Dendritic cell treated with granulocyte-macrophage colony-stimulating factor and Interleukin-4, amounts not matched to agents 40 ng/mL and 50 ng/mL, for 4 days (primary cell): Measurements from ENCODE around the gene COG4.

Source experiments
- H3K27ac Mint-ChIP-seq: one replicate; pipeline ENCODE4 v1.8.0; 2022; ENCODE audit warnings: mild to moderate bottlenecking, mixed read lengths
- H3K27me3 Mint-ChIP-seq: one replicate; pipeline ENCODE4 v1.8.0; 2022; ENCODE audit warnings: mild to moderate bottlenecking, mixed read lengths
- H3K36me3 Mint-ChIP-seq: one replicate; pipeline ENCODE4 v1.8.0; 2022; ENCODE audit warnings: low read depth, mixed read lengths
- H3K4me1 Mint-ChIP-seq: one replicate; pipeline ENCODE4 v1.8.0; 2022; ENCODE audit warnings: low read depth, mixed read lengths
- H3K4me3 Mint-ChIP-seq: one replicate; pipeline ENCODE4 v1.8.0; 2022; ENCODE audit warnings: mild to moderate bottlenecking, moderate library complexity, mixed read lengths
- H3K9me3 Mint-ChIP-seq: one replicate; pipeline ENCODE4 v1.8.0; 2022; ENCODE audit warnings: mixed read lengths
- intact Hi-C: fragments of 100-400 bp; cut with micrococcal nuclease; formaldehyde crosslinking; loops from one replicate; pipeline ENCODE4 v1.15.0; 2022

The COG4 gene

DNA sequence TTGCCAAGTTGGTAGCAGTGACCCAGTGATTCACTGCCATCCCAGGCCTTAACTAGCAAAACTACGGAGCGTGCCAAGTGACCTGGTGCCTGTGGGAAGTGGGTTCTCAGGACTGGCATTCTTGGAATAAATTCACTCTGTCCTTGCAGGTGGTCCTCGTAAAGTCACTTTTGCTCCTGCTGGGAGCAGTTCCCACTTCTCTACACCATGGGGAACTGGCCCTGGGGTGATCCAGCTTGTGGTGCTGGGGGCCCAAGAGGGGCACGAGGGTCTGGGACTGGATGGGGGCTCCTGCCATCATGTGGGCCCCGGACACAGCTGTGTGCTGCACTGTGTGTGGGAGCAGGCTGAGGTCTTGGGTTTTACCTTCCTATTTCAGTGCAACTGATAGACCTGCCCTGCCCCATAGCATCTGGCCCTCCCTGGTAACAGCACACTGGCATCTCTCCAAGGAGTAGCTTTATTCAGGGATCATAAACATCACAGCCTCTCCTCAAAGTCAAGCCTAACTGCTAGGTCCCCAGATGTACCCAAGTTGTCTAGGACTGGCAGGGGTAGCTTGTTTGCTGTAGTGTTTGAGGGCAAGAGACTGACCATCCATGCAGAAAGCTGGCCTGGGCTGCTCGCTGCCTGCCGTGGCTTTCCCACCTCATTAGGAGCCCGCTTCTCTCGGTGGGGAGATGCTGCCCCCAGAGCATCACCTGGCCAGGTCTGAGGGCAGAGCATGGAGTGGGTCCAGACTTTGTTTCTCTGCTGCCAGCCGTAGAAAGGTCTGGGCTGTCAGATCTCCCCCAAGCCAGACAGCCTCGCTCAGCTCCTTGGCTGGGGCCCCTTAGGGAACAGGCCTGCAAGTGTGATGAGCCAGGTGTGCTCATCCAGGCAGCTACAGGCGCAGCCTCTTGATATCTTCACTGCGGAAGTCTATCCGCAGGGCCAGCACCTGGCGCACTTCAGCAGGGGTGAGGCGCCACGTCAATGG, 42.9 kb downstream of the COG4 start:
- Mint-ChIP-seq H3K4me3 (no peak overlapping the region), H3K27ac (no peak overlapping the region), H3K36me3 (peaks cover 86% of the 10 kb centered on the region), H3K9me3 (no peaks in the 10 kb centered on the region), H3K27me3 (no peaks in the 10 kb centered on the region), H3K4me1 (peaks cover 11% of the 10 kb centered on the region)
- intact Hi-C loops: no loop called here

DNA sequence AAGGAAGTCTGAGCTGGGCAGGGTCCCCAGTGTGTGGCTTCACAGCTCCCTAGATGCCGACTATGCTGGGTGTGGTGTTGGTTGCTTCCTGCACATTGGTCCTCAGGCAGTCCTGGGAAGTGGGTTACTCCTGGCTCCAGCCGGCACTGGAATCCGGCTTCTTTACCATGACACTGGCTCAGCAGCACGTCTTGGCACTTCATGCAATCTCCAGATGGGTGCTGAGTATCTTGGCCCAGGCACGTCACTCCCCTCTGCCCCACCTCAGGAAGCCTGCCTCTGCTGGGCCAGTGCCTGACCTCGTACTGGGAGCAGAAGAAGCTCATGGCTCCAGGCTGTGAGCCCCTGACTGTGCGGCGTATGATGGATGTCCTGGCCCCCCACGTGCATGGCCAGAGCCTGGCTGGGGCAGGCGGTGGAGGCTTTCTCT, 44.4 kb downstream of the COG4 start:
- H3K36me3 Mint-ChIP-seq: peaks cover 91% of the 10 kb centered on the region
- H3K27me3 Mint-ChIP-seq: no peaks in the 10 kb centered on the region
- H3K4me3 Mint-ChIP-seq: no peak overlapping the region
- peak overlapping the region; percentile 57 for H3K27ac Mint-ChIP-seq
- no peaks in the 10 kb centered on the region for H3K9me3 Mint-ChIP-seq
- peaks cover 11% of the 10 kb centered on the region for H3K4me1 Mint-ChIP-seq
- intact Hi-C loops: no loop called here

DNA sequence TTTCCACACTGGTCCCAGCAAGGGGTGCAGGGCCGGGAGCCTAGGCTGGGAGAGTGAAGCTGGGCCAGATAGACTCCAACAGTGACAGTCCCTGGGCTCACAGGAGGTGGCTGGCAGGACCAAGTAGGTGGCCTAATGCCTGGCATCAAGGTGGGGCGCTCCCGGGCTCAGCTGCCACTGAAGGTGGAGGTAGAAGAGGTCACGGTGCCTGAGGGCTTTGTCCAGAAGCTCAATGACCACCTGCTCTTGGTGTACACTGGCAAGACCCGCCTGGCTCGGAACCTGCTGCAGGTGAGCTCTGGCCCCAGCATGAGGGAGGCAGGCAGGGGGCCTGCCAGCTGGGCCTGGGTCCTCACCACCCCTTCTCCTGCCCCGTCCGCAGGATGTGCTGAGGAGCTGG, 45.2 kb downstream of the COG4 start:
- Mint-ChIP-seq H3K4me1 (peaks cover 11% of the 10 kb centered on the region), H3K27ac (peak overlapping the region; percentile 57), H3K36me3 (peaks cover 91% of the 10 kb centered on the region), H3K27me3 (no peaks in the 10 kb centered on the region), H3K4me3 (no peak overlapping the region), H3K9me3 (no peaks in the 10 kb centered on the region)
- intact Hi-C loops: no loop called here

DNA sequence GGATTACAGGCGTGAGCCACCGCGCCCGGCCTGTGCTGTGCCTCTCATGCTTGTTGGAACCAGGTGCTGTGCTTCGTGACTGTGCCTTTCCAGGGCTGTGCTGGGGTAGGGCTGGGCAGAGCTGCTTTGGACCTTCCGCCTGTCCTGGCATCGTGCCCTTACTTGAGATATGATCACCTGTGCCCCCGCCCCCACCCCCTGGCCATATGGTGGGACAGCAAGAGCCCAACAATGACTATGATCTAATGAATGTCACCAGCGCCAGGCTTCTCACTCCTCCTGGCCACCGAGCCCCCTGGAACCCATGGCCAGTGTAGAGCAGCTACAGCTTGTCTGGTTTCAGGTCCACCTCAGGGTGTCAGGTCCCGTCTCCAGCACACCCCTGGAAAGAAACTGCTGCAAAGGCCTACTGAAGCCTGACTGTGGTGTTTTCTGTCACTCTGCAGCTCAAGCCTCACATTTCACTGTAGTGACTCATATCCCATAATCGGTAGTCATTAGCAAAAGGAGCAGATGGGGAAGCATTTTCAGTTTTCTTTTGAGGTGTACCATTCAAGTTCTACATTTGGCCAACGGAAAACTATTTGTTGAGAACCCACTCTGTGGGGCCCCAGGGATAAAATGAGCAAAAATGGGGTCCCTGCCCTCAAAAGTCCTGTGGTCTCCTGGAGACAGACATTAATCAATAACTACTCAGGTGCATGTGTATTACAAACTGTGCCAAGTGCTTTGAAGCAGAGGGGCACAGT, 46.9 kb downstream of the COG4 start:
- Mint-ChIP-seq H3K36me3 (peaks cover 84% of the 10 kb centered on the region), H3K27me3 (no peaks in the 10 kb centered on the region), H3K4me3 (no peak overlapping the region), H3K9me3 (no peaks in the 10 kb centered on the region), H3K27ac (no peak overlapping the region), H3K4me1 (peaks cover 16% of the 10 kb centered on the region)
- intact Hi-C loops: no loop called here

DNA sequence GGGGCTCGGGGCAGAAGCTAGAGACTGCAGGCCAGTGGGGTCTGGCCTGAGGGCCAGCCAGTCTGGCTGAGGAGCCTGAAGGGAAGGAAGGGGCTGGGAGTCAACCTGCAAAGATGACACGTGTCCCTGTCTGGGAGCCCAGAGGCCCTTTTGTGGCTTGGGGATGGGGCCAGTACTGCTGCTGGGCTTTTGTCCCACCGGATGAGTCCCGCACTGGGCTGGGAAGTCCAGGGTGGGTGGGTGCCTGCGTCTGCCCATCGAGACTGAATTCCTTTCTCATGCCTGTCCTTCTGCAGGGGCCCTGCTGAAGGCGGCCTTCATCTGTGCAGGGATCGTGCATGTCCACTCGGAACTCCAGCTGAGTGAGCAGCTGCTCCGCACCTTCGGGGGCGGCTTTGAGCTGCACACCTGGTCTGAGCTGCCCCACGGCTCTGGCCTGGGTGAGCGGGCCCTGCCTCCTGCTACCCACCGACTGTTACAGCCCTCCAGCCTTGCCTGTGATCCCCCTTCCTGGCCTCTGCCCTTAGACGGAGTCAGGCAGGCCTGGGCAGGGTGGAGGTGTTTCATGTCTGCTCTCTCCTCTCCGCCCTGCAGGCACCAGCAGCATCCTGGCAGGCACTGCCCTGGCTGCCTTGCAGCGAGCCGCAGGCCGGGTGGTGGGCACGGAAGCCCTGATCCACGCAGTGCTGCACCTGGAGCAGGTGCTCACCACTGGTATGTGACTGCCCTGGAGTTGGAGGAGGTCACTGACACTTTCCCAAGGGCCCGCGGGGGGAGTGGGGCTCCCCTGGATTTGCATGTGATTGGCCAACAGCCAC, 48.1 kb downstream of the COG4 start:
- H3K27me3 Mint-ChIP-seq: no peaks in the 10 kb centered on the region
- no peaks in the 10 kb centered on the region for H3K9me3 Mint-ChIP-seq
- no peak overlapping the region for H3K4me3 Mint-ChIP-seq
- H3K4me1 Mint-ChIP-seq: peaks cover 26% of the 10 kb centered on the region
- H3K27ac Mint-ChIP-seq: no peak overlapping the region
- intact Hi-C loops: no loop called here
- H3K36me3 Mint-ChIP-seq: peaks cover 72% of the 10 kb centered on the region

DNA sequence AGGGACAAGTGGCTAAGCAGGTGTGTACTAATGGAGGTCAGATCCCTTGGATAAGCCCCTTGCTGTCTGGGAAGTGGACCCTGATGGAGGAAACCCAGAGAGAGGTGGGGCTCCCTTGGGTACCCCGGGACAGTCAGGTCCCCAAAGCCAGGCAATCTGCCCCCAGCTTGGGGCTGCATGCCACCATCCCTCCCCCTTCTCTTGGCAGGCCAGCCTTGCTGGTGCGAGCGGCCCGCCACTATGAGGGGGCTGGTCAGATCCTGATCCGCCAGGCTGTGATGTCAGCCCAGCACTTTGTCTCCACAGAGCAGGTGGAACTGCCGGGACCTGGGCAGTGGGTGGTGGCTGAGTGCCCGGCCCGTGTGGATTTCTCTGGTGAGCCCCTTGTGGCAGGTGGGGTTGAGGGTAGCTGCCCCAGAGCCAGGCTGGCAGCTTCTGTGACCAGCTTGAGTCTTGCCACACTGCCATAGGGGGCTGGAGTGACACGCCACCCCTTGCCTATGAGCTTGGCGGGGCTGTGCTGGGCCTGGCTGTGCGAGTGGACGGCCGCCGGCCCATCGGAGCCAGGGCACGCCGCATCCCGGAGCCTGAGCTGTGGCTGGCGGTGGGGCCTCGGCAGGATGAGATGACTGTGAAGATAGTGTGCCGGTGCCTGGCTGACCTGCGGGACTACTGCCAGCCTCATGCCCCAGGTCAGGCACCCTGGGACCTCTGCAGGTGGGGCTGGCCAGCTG, 48.9 kb downstream of the COG4 start:
- Mint-ChIP-seq H3K9me3 (no peaks in the 10 kb centered on the region), H3K36me3 (peaks cover 64% of the 10 kb centered on the region), H3K4me1 (peaks cover 26% of the 10 kb centered on the region), H3K4me3 (no peak overlapping the region), H3K27ac (no peak overlapping the region), H3K27me3 (no peaks in the 10 kb centered on the region)
- intact Hi-C loops: no loop called here

DNA sequence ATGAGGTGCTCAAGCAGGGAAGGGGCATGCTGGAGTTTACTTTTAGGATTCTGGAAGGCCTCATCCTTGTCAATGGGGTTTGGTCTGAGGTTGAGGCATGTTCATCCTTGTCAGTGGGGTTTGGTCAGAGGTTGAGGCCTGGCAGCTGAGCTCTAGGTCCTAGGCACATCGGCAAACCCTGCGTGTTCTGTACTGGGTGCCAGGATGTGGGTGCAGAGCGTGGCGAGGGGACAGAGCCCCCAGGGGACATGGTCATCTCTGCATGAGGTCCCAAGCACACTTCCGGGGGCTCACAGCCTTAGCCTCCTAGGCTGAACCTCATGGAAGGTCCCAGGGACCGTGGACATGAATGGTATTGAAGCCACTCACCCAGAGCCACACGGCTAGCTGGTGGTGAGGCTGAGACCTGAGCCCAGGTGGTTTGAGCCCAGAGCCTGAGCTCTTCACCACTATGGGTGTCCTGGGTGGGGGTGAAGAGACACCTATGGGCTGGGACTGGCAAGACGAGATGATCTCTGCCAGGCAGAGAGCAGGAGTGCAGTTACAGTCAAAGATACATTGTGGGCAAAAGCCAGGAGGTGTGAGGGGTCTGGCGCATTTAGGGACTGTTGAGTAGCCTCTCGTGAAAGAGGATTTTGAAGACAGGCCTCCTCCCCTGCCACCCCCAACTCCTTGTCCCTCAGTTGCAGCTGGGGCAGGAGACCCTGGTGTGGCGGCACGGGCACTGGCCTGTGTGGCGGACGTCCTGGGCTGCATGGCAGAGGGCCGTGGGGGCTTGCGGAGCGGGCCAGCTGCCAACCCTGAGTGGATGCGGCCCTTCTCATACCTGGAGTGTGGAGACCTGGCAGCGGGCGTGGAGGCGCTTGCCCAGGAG, 49.7 kb downstream of the COG4 start:
- no peak overlapping the region for H3K27ac Mint-ChIP-seq
- H3K36me3 Mint-ChIP-seq: peaks cover 56% of the 10 kb centered on the region
- H3K4me3 Mint-ChIP-seq: no peak overlapping the region
- H3K9me3 Mint-ChIP-seq: no peaks in the 10 kb centered on the region
- peaks cover 20% of the 10 kb centered on the region for H3K4me1 Mint-ChIP-seq
- intact Hi-C loops: no loop called here
- no peaks in the 10 kb centered on the region for H3K27me3 Mint-ChIP-seq

DNA sequence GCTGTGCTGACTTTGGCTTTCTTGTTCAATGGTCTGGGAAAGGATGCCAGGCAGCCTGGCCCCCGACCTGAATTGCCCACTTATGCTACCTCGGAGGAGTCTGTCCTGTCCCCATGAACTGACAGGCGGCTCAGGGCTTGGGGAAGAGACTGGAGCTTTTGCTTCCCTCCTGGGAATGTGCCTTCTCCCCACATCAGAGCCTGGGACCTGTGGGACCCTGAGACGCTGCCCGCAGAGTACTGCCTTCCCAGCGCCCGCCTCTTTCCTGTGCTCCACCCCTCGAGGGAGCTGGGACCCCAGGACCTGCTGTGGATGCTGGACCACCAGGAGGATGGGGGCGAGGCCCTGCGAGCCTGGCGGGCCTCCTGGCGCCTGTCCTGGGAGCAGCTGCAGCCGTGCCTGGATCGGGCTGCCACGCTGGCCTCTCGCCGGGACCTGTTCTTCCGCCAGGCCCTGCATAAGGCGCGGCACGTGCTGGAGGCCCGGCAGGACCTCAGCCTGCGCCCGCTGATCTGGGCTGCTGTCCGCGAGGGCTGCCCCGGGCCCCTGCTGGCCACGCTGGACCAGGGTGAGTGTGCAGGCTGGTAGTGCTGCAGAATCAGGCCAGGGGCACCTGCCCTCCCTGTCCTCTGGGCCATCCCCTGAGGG, 50.4 kb downstream of the COG4 start:
- H3K9me3 Mint-ChIP-seq: no peaks in the 10 kb centered on the region
- intact Hi-C loops: no loop called here
- H3K36me3 Mint-ChIP-seq: peaks cover 48% of the 10 kb centered on the region
- H3K27ac Mint-ChIP-seq: no peak overlapping the region
- peaks cover 15% of the 10 kb centered on the region for H3K4me1 Mint-ChIP-seq
- no peak overlapping the region for H3K4me3 Mint-ChIP-seq
- no peaks in the 10 kb centered on the region for H3K27me3 Mint-ChIP-seq

DNA sequence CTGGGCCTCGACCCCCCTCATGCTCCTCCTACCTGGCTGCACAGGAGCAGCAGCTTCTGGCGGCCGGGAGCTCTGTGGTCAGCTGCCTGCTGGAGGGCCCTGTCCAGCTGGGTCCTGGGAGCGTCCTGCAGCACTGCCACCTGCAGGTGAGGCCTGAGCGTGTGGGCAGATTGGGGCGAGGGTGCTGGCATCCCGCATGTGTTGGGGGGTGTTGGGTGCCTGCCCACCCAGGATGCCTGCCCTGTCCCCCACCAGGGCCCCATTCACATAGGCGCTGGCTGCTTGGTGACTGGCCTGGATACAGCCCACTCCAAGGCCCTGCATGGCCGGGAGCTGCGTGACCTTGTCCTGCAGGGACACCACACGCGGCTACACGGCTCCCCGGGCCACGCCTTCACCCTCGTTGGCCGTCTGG, 52.4 kb downstream of the COG4 start:
- Mint-ChIP-seq H3K4me3 (no peak overlapping the region), H3K27me3 (no peaks in the 10 kb centered on the region), H3K27ac (no peak overlapping the region), H3K9me3 (no peaks in the 10 kb centered on the region), H3K4me1 (peaks cover 15% of the 10 kb centered on the region), H3K36me3 (peaks cover 54% of the 10 kb centered on the region)
- intact Hi-C loops: loop anchor here (1.0 kb wide), 1 partner anchor 76 kb away; no protein-coding TSS in a partner anchor

DNA sequence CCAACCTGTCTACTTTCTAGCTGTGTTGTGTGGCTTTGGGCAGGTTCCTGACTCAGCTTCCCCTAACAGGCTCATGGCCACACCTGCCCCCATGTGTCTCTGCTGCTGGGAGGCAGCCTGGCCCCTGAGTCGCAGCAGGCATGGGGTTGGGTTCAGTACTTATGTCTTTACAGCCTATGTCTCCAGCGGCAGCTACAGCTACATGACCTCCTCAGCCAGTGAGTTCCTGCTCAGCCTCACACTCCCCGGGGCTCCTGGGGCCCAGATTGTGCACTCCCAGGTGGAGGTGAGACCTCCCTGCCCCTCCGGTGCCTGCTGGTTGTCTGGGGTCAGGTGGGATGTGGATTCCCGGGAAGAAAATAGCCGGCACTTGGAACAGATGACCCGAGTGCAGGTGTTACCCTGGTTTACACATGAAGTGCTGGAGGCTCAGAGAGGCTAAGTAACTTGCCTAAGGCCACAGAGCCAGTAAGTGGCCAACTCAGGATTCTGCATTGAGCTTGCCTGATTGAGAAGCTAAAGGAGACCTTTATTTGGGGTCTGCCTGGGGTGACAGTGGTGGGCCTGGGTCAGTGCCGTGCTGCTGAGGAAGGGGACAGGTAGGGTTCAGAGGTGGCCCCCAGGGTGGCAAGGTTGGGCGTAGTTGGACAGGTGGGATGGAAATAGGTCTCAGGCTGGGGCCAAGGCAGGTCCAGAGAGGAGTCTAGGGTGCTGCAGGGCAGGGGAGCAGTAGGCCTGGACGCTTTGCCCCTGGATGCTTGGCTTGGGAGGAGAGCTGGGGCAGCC, 53.0 kb downstream of the COG4 start:
- peaks cover 49% of the 10 kb centered on the region for H3K36me3 Mint-ChIP-seq
- no peaks in the 10 kb centered on the region for H3K27me3 Mint-ChIP-seq
- no peak overlapping the region for H3K4me3 Mint-ChIP-seq
- intact Hi-C loops: no loop called here
- no peak overlapping the region for H3K27ac Mint-ChIP-seq
- H3K4me1 Mint-ChIP-seq: peaks cover 15% of the 10 kb centered on the region
- H3K9me3 Mint-ChIP-seq: no peaks in the 10 kb centered on the region

DNA sequence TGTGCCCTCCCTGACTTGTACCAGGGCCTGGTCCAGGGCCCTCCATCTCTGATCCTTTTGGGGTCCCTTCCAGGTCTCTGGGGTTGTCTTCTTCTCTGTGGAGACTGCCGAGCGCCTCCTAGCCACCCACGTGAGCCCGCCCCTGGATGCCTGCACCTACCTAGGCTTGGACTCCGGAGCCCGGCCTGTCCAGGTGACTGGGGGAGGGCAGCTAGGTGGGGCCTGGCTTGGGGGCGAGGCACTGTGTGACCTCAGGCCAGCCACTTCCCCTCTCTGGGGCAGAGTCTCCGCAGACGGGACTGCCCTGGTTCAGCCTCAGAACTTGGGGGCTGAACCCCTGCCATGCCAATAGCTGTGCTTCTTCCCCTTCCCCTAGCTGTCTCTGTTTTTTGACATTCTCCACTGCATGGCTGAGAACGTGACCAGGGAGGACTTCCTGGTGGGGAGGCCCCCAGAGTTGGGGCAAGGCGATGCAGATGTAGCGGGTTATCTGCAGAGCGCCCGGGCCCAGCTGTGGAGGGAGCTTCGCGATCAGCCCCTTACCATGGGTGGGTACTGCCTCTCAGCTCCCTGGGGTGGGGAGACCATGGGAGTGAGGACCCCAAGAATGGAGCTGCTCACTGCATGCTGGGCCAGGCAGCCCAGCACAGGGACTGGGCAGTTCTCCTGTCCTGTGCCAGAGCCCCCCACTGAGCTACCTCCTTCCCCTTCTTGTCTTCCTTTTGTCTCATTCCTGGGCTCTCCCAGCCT, 54.4 kb downstream of the COG4 start:
- intact Hi-C loops: no loop called here
- H3K36me3 Mint-ChIP-seq: peaks cover 48% of the 10 kb centered on the region
- H3K9me3 Mint-ChIP-seq: no peaks in the 10 kb centered on the region
- no peaks in the 10 kb centered on the region for H3K27me3 Mint-ChIP-seq
- H3K4me1 Mint-ChIP-seq: peaks cover 15% of the 10 kb centered on the region
- H3K27ac Mint-ChIP-seq: no peak overlapping the region
- H3K4me3 Mint-ChIP-seq: no peak overlapping the region
